Aorta (tissue), 5 donors: ENCODE data around the gene CAPN11. TPM values are rescaled to one million over a fixed set of nuclear protein-coding genes. Genes with fewer than 3 reads are reported as not detected.

ENCODE experiments used
- ATAC-seq: fragments of 200-7000 bp; cut with Tn5 transposase; one replicate; pipeline ENCODE4 v1.9.1; 2022; ENCODE audit warnings: moderate library complexity; ENCODE audit not compliant: low FRiP score
- DNase-seq, 2 donors: peaks; one replicate each; pipeline ENCODE4 v3.0.0-alpha.2; 2020
- H3K27ac ChIP-seq, 2 donors: one replicate each; pipeline ENCODE4 v1.5.1; 2013; ENCODE audit warnings: low read length in 2 of 2, mild to moderate bottlenecking in 2 of 2, moderate library complexity in 2 of 2, control low read depth in 1 of 2, inconsistent platforms in 1 of 2, low read depth in 1 of 2
- H3K27me3 ChIP-seq, 2 donors: one replicate each; pipeline ENCODE4 v1.6.1; 2013; ENCODE audit warnings: control low read depth in 1 of 2, low read length in 1 of 2, mild to moderate bottlenecking in 1 of 2, moderate library complexity in 1 of 2; ENCODE audit not compliant: insufficient read depth in 2 of 2, control insufficient read depth in 1 of 2
- H3K36me3 ChIP-seq, 2 donors: one replicate each; pipeline ENCODE4 v1.6.1; 2013; ENCODE audit warnings: control low read depth in 1 of 2, low read length in 1 of 2, mild to moderate bottlenecking in 1 of 2; ENCODE audit not compliant: insufficient read depth in 2 of 2, control insufficient read depth in 1 of 2
- H3K4me1 ChIP-seq, 2 donors: one replicate each; pipeline ENCODE4 v1.6.1; 2013; ENCODE audit warnings: low read length in 2 of 2, control low read depth in 1 of 2, mild to moderate bottlenecking in 1 of 2, moderate library complexity in 1 of 2; ENCODE audit not compliant: insufficient read depth in 2 of 2, control insufficient read depth in 1 of 2
- H3K4me3 ChIP-seq, 2 donors: one replicate each; pipeline ENCODE4 v1.5.1; 2013; ENCODE audit warnings: low read length in 2 of 2, control low read depth in 1 of 2, mild to moderate bottlenecking in 1 of 2
- H3K9me3 ChIP-seq: one replicate; pipeline ENCODE4 v1.6.1; 2013; ENCODE audit warnings: mild to moderate bottlenecking, low read length; ENCODE audit not compliant: control insufficient read depth
- WGBS, 2 donors: extraction: QIAGEN DNeasy Blood & Tissue Kit; methylation state at CpG; one replicate each; pipeline ENCODE4 v1.1.7; 2013; 5-methylcytosine and 5-hydroxymethylcytosine counted together
- intact Hi-C, 2 donors: fragments of 100-400 bp; cut with DNase I; formaldehyde crosslinking; loops; one replicate each; pipeline versions ENCODE4 v1.14.2 to v1.15.0; 2022
- polyA plus RNA-seq, 2 donors: library from polyadenylated mRNA; stranded (reverse); fragments of 200-250 nt; gene quantifications; one replicate each; pipeline ENCODE4 v1.2.3, GENCODE V29; 2013
- total RNA-seq, 2 donors: library from RNA; stranded (reverse); fragmentation: NEBNext Ultra II Directional; extraction: Animal tissue kit (Norgen Biotek cat#: 25700); gene quantifications; one replicate each; pipeline ENCODE4 v1.2.1, GENCODE V29; 2021
- donor health status: healthy with polysubstance abuse.
- donor health status: Bipolar disorder and iron deficiency.
- donor health status: DM: no; HTN: no; CAD: no.
- donor health status: DM: no; HTN: no; CAD: no.
- donor health status: DM: yes; HTN: yes; CAD: no.

CAPN11 gene
- total and polyA plus RNA-seq, 4 donors: 0.46 to 2.2 (median 0.81) TPM; not detected in 1

- no peaks in the 10 kb centered on the region for H3K4me1 ChIP-seq
- DNase-seq: peak; percentile 89 to 94
- ATAC-seq: peak; percentile 61
- H3K27me3 ChIP-seq: no peaks in the 10 kb centered on the region
- H3K36me3 ChIP-seq: no peaks in the 10 kb centered on the region
- 0 to 1% methylated on average over 57 to 73 of the region's 73 CpGs for WGBS, 2 donors
- peak within 1 kb of the TSS; percentile 61 to 64 for H3K4me3 ChIP-seq
- intact Hi-C loops: no loop called here
- H3K9me3 ChIP-seq: no peaks in the 10 kb centered on the region
- peak within 1 kb of the TSS; percentile 74 to 78 for H3K27ac ChIP-seq
These were observed 64.9 kb downstream of the CAPN11 start, which contains the start of gene SLC29A1 for GRCh38 chr6:44223319-44224028. SLC29A1 (plus strand) TSS chr6:44223595; CDS start chr6:44227314, 3,719 bp downstream.

GRCh38 chr6:44224029-44224964 is 65.7 kb downstream of the CAPN11 start:
- peak; percentile 61 to 76 for DNase-seq
- intact Hi-C loops: no loop called here
- Histone ChIP-seq H3K27me3 (no peaks in the 10 kb centered on the region), H3K27ac (no peak overlapping the region), H3K4me3 (peak overlapping the region; percentile 61 to 64), H3K36me3 (peaks cover 0 to under 1% of the 10 kb centered on the region in 2 donors), H3K4me1 (no peaks in the 10 kb centered on the region), H3K9me3 (no peaks in the 10 kb centered on the region)
- 3 to 4% methylated on average over 14 to 18 of the region's 18 CpGs for WGBS, 2 donors
- ATAC-seq: no peak

- WGBS, 2 donors: 59 to 69% methylated on average over 4 of the region's 4 CpGs
- intact Hi-C loops: no loop called here
- Histone ChIP-seq H3K4me1 (no peaks in the 10 kb centered on the region), H3K9me3 (no peaks in the 10 kb centered on the region), H3K27ac (no peak overlapping the region), H3K36me3 (peaks cover 0 to 3% of the 10 kb centered on the region in 2 donors), H3K4me3 (no peak overlapping the region), H3K27me3 (no peaks in the 10 kb centered on the region)
- ATAC-seq (no peak), DNase-seq (no peak)
These were observed 66.3 kb downstream of the CAPN11 start for GRCh38 chr6:44224965-44225305.

GRCh38 chr6:44225579-44226325 is 67.1 kb downstream of the CAPN11 start:
- intact Hi-C loops: no loop called here
- Histone ChIP-seq H3K36me3 (peaks cover 0 to 3% of the 10 kb centered on the region in 2 donors), H3K4me1 (no peaks in the 10 kb centered on the region), H3K4me3 (no peak overlapping the region), H3K27ac (no peak overlapping the region), H3K9me3 (no peaks in the 10 kb centered on the region), H3K27me3 (no peaks in the 10 kb centered on the region)
- WGBS, 2 donors: 72 to 73% methylated on average over 8 of the region's 8 CpGs
- DNase-seq: peak in 1 of 2 donors; percentile 59
- ATAC-seq: no peak

GRCh38 chr6:44226368-44227147 is 67.9 kb downstream of the CAPN11 start:
- 11 to 16% methylated on average over 15 of the region's 15 CpGs for WGBS, 2 donors
- Histone ChIP-seq H3K36me3 (peaks cover 0 to 3% of the 10 kb centered on the region in 2 donors), H3K4me1 (no peaks in the 10 kb centered on the region), H3K27ac (peak overlapping the region in 1 of 2 donors; percentile 19), H3K27me3 (no peaks in the 10 kb centered on the region), H3K4me3 (no peak overlapping the region), H3K9me3 (no peaks in the 10 kb centered on the region)
- ATAC-seq: no peak
- intact Hi-C loops: no loop called here
- peak in 1 of 2 donors; percentile 81 for DNase-seq

GRCh38 chr6:44227148-44227793 is 68.7 kb downstream of the CAPN11 start:
- Histone ChIP-seq H3K9me3 (no peaks in the 10 kb centered on the region), H3K27ac (no peak overlapping the region), H3K27me3 (no peaks in the 10 kb centered on the region), H3K4me1 (no peaks in the 10 kb centered on the region), H3K36me3 (peaks cover 0 to 3% of the 10 kb centered on the region in 2 donors), H3K4me3 (no peak overlapping the region)
- WGBS, 2 donors: 6 to 16% methylated on average over 7 of the region's 7 CpGs
- ATAC-seq (no peak), DNase-seq (no peak)
- intact Hi-C loops: no loop called here

GRCh38 chr6:44228031-44228430 is 69.4 kb downstream of the CAPN11 start:
- DNase-seq: no peak
- intact Hi-C loops: no loop called here
- no peak overlapping the region for H3K27ac ChIP-seq
- H3K4me1 ChIP-seq: no peaks in the 10 kb centered on the region
- WGBS, 2 donors: 76 to 86% methylated on average over 6 of the region's 6 CpGs
- no peak overlapping the region for H3K4me3 ChIP-seq
- no peak for ATAC-seq
- H3K27me3 ChIP-seq: no peaks in the 10 kb centered on the region
- H3K36me3 ChIP-seq: peaks cover 0 to 3% of the 10 kb centered on the region in 2 donors
- H3K9me3 ChIP-seq: no peaks in the 10 kb centered on the region
